HCT116 (cell line): Measurements from ENCODE around the gene GFM1.

Experiments used
- CTCF ChIP-seq, 3 experiments: fragments of 200-600 bp in 1 of 3; sonication (generic) in 1 of 3; IDR thresholded peaks in 2 of 3; conservative IDR thresholded peaks in 1 of 3; 2 replicates each; pipeline ENCODE4 v1.5.1; 2012 to 2017; ENCODE audit warnings: low read depth in 2 of 3, low read length in 2 of 3, antibody characterized with exemption in 1 of 3, borderline replicate concordance in 1 of 3, control low read depth in 1 of 3, mild to moderate bottlenecking in 1 of 3, mixed read lengths in 1 of 3, mixed run types in 1 of 3, moderate library complexity in 1 of 3; ENCODE audit not compliant: insufficient read depth in 1 of 3
- EGR1 ChIP-seq: IDR thresholded peaks from 2 replicates; pipeline ENCODE4 v1.6.1; 2012; ENCODE audit warnings: low read depth
- EZH2 ChIP-seq: fragments of 200-600 bp; sonication (generic); IDR thresholded peaks from 2 replicates; pipeline ENCODE4 v1.6.1; 2017; ENCODE audit warnings: antibody characterized with exemption, mixed run types
- POLR2A ChIP-seq: IDR thresholded peaks from 2 replicates; pipeline ENCODE4 v1.7.0; 2011; ENCODE audit warnings: borderline replicate concordance; ENCODE audit not compliant: insufficient read depth, insufficient read length; ENCODE audit errors: extremely low read depth
- POLR2AphosphoS5 ChIP-seq: IDR thresholded peaks from 2 replicates; pipeline ENCODE4 v1.6.1; 2011; ENCODE audit warnings: mild to moderate bottlenecking, low read depth, low read length, moderate library complexity
- REST ChIP-seq: IDR thresholded peaks from 2 replicates; pipeline ENCODE4 v1.6.1; 2012; ENCODE audit warnings: low read depth
- SP1 ChIP-seq: IDR thresholded peaks from 2 replicates; pipeline ENCODE4 v1.6.1; 2012; ENCODE audit warnings: low read depth
- YY1 ChIP-seq: IDR thresholded peaks from 2 replicates; pipeline ENCODE4 v1.6.1; 2011; ENCODE audit warnings: low read length, low read depth, moderate library complexity, mild to moderate bottlenecking; ENCODE audit not compliant: insufficient replicate concordance; ENCODE audit errors: extremely low read depth

GRCh38 chr3:158735296-158736033, 91.1 kb downstream of the GFM1 start:
- no peak for TF ChIP-seq CTCF (IDR thresholded peaks at IDR 0.05 in 2 of 3, conservative IDR thresholded peaks at IDR 0.05 in 1 of 3; ENCODE audit: borderline replicate concordance in 1 of 3, insufficient read depth in 1 of 3, low read depth in 2 of 3, low read length in 2 of 3)
- TF ChIP-seq REST = no peak
- no peak for TF ChIP-seq POLR2A
- no peak for TF ChIP-seq POLR2AphosphoS5
- TF ChIP-seq EZH2 = no peak
- no peak for TF ChIP-seq EGR1
- TF ChIP-seq YY1 = no peak
- TF ChIP-seq SP1 = no peak
